ENCODE results near the gene CCN5.

The CCN5 gene

GRCh38 chr20:44715499-44716308, 535 bp downstream of the CCN5 start:
- no peak for DNase-seq (ENCODE audit: low read depth in 2 of 2)

GRCh38 chr20:44716309-44717106, 1.3 kb downstream of the CCN5 start:
- no peak for DNase-seq (ENCODE audit: low read depth in 2 of 2)

- DNase-seq (ENCODE audit: low read depth in 2 of 2): no peak
These were observed 2.8 kb downstream of the CCN5 start for GRCh38 chr20:44717986-44718385.

- no peak for DNase-seq (ENCODE audit: low read depth in 2 of 2)
These were observed 4.7 kb downstream of the CCN5 start for GRCh38 chr20:44719841-44720240.

- no peak for DNase-seq (ENCODE audit: low read depth in 2 of 2)
These were observed 5.4 kb downstream of the CCN5 start for GRCh38 chr20:44720621-44720996.

GRCh38 chr20:44720997-44721784, 6.0 kb downstream of the CCN5 start:
- no peak for DNase-seq (ENCODE audit: low read depth in 2 of 2)

GRCh38 chr20:44721785-44722054, 6.6 kb downstream of the CCN5 start:
- no peak for DNase-seq (ENCODE audit: low read depth in 2 of 2)

GRCh38 chr20:44722990-44723389, 7.8 kb downstream of the CCN5 start:
- no peak for DNase-seq (ENCODE audit: low read depth in 2 of 2)

- no peak for DNase-seq (ENCODE audit: low read depth in 2 of 2)
These were observed 8.2 kb downstream of the CCN5 start for GRCh38 chr20:44723391-44723790.

GRCh38 chr20:44723798-44724362, 8.7 kb downstream of the CCN5 start:
- DNase-seq (ENCODE audit: low read depth in 2 of 2): no peak

- no peak for DNase-seq (ENCODE audit: low read depth in 2 of 2)
These were observed 9.4 kb downstream of the CCN5 start for GRCh38 chr20:44724423-44725091.

GRCh38 chr20:44725837-44726236, 10.7 kb downstream of the CCN5 start:
- DNase-seq (ENCODE audit: low read depth in 2 of 2): no peak

GRCh38 chr20:44727039-44727438, 11.9 kb downstream of the CCN5 start:
- no peak for DNase-seq (ENCODE audit: low read depth in 2 of 2)

- DNase-seq (ENCODE audit: low read depth in 2 of 2): no peak
These were observed 12.5 kb downstream of the CCN5 start for GRCh38 chr20:44727651-44728050.

GRCh38 chr20:44728801-44729443, 13.8 kb downstream of the CCN5 start:
- no peak for DNase-seq (ENCODE audit: low read depth in 2 of 2)

- DNase-seq (ENCODE audit: low read depth in 2 of 2): no peak
These were observed 15.3 kb downstream of the CCN5 start for GRCh38 chr20:44730441-44730840.

- no peak for DNase-seq (ENCODE audit: low read depth in 2 of 2)
These were observed 16.5 kb downstream of the CCN5 start for GRCh38 chr20:44731657-44732056.

GRCh38 chr20:44732327-44732726, 17.2 kb downstream of the CCN5 start:
- no peak for DNase-seq (ENCODE audit: low read depth in 2 of 2)

- DNase-seq (ENCODE audit: low read depth in 2 of 2): peak; percentile 31 to 34
These were observed 18.3 kb downstream of the CCN5 start for GRCh38 chr20:44733341-44734069.

- DNase-seq (ENCODE audit: low read depth in 2 of 2): no peak
These were observed 19.8 kb downstream of the CCN5 start for GRCh38 chr20:44734938-44735337.

GRCh38 chr20:44735816-44736169, 20.6 kb downstream of the CCN5 start:
- no peak for DNase-seq (ENCODE audit: low read depth in 2 of 2)
